Measurements from ENCODE around the gene SERHL2.
A peak's percentile ranks its signal among the peaks of the same experiment; 100 is the strongest.
"Not testable (repeated sequence)": the region's sequence is repeated elsewhere in the genome, so short reads cannot be mapped to it uniquely, and the experiment has no call there.

The SERHL2 gene

DNA sequence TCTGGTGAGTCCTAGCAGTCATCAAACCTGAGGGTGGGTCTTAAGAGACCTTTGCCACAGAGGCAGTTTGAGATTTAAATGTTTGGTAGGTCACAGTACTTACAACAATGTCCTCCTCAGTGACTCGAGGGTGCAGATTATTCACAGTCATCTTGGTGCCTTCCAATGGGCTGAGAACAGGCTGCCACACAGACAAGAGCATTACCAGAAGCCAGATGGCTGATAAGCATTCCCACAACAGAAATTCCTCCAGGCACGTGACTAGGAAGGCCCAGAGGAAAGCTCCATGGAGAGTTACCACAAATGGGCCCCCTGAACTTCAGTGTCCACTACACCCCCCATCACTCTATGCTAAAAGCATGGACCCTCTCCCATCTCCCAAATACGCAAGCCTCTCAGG, 41.7 kb downstream of the SERHL2 start:
- Mint-ChIP-seq H3K4me3 (no peak overlapping the region), H3K27ac (peak overlapping the region; percentile 17), H3K36me3 (peaks cover 31 to 45% of the 10 kb centered on the region in 2 donors), H3K4me1 (peaks cover 2 to 9% of the 10 kb centered on the region in 2 donors), H3K9me3 (no peaks in the 10 kb centered on the region), H3K27me3 (no peaks in the 10 kb centered on the region)
- no peak for DNase-seq
- ATAC-seq (replicated peaks): no peak

DNA sequence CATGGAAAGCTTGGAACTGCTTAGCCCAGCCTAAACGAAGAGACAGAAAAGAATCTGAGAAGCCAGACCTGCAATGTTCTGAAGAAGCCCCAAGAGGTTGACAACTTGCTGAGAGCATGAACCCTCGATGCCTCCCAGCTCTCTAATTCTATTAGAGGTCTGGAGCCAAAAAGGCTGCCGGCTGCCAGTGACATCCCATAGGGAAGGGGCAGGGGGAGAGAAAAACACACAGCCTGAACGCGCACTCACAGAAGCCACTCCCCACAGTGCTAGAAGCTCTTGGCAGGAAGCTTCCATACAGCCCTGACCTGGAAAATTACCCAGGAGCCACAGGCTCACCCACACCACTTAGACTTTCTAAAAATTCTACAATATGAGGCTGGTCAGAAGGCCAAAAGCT, 42.6 kb downstream of the SERHL2 start:
- no peak overlapping the region for H3K27ac Mint-ChIP-seq

GRCh38 chr22:42596863-42597530, 43.2 kb downstream of the SERHL2 start:
- ATAC-seq (replicated peaks) (no peak), DNase-seq (no peak)
- H3K4me1 Mint-ChIP-seq: peaks cover 5 to 10% of the 10 kb centered on the region in 2 donors
- no peaks in the 10 kb centered on the region for H3K27me3 Mint-ChIP-seq
- H3K9me3 Mint-ChIP-seq: no peaks in the 10 kb centered on the region
- no peak overlapping the region for H3K4me3 Mint-ChIP-seq
- peaks cover 38 to 51% of the 10 kb centered on the region in 2 donors for H3K36me3 Mint-ChIP-seq
- H3K27ac Mint-ChIP-seq: peak overlapping the region; percentile 42

More for the DNA sequence above, 42.6 kb downstream of the SERHL2 start:
- peaks cover 35 to 48% of the 10 kb centered on the region in 2 donors for H3K36me3 Mint-ChIP-seq
- no peak overlapping the region for H3K4me3 Mint-ChIP-seq
- H3K4me1 Mint-ChIP-seq: peaks cover 2 to 9% of the 10 kb centered on the region in 2 donors
- H3K9me3 Mint-ChIP-seq: no peaks in the 10 kb centered on the region
- DNase-seq (no peak), ATAC-seq (replicated peaks) (no peak)
- no peaks in the 10 kb centered on the region for H3K27me3 Mint-ChIP-seq

DNA sequence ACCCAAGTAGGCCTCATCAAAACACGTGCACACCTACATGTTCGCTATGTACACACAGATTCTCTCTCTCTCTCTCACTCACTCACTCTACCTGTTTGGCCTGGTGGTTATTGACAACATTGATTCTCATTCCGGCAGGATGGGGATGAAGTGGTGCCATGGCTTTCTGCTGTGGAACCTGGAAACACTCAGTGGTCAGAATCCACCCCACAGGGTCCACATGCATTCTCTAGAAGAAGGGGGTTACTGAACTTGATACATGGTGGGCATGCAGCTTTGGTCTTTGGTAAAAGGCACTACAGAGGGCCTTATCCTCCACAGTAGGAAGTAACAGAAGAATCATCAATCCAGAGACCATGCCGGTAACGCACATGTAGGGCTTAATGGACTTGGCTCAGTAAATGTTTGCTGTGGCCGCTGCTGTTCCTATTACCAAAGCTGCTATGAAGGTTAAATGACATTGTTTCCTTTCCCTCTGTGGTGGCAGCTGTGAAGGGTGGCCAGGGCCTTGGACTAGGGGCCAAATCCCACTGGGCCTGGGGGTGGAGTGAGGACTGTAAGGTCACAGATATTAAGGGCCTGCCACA, 48.2 kb downstream of the SERHL2 start:
- Mint-ChIP-seq H3K9me3 (no peaks in the 10 kb centered on the region), H3K27ac (peak overlapping the region; percentile 11), H3K27me3 (no peaks in the 10 kb centered on the region), H3K4me1 (peaks cover 12 to 40% of the 10 kb centered on the region in 2 donors), H3K36me3 (peaks cover 44 to 62% of the 10 kb centered on the region in 2 donors), H3K4me3 (no peak overlapping the region)
- ATAC-seq (replicated peaks) (no peak), DNase-seq (no peak)

- Mint-ChIP-seq H3K36me3 (peaks cover 39 to 58% of the 10 kb centered on the region in 2 donors), H3K4me3 (no peak overlapping the region), H3K27me3 (no peaks in the 10 kb centered on the region), H3K27ac (peak overlapping the region; percentile 25), H3K4me1 (peaks cover 12 to 40% of the 10 kb centered on the region in 2 donors), H3K9me3 (no peaks in the 10 kb centered on the region)
- DNase-seq: no peak
- ATAC-seq (replicated peaks): no peak
These were observed 48.7 kb downstream of the SERHL2 start for GRCh38 chr22:42602470-42602869.

GRCh38 chr22:42603427-42603826, 49.7 kb downstream of the SERHL2 start:
- ATAC-seq (replicated peaks): no peak
- no peak overlapping the region for H3K27ac Mint-ChIP-seq
- no peaks in the 10 kb centered on the region for H3K27me3 Mint-ChIP-seq
- H3K4me1 Mint-ChIP-seq: peaks cover 12 to 42% of the 10 kb centered on the region in 2 donors
- no peak overlapping the region for H3K4me3 Mint-ChIP-seq
- no peak for DNase-seq
- peaks cover 37 to 58% of the 10 kb centered on the region in 2 donors for H3K36me3 Mint-ChIP-seq
- no peaks in the 10 kb centered on the region for H3K9me3 Mint-ChIP-seq

DNA sequence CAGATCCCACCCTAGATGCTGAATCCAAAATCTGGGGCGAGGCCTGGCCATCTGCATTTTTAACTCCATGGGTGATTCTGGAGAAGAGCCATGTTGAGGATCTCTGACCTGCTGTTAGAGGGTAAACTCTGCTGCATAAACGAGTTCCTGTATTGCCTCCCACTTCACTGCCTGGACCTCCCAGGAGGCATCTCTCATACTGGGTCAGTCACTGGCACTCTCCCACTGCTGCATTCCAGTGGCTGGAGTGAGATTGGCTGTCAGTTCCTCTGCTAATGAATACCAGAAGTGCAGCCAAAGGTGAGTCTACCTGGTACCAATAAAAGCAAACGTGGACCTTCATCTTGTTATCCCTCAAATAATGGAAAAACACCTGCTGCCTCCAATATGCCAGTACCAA, 50.6 kb downstream of the SERHL2 start:
- Mint-ChIP-seq H3K4me3 (no peak overlapping the region), H3K36me3 (peaks cover 30 to 49% of the 10 kb centered on the region in 2 donors), H3K27me3 (no peaks in the 10 kb centered on the region), H3K27ac (no peak overlapping the region), H3K4me1 (peaks cover 20 to 51% of the 10 kb centered on the region in 2 donors), H3K9me3 (no peaks in the 10 kb centered on the region)
- DNase-seq (no peak), ATAC-seq (replicated peaks) (no peak)

DNA sequence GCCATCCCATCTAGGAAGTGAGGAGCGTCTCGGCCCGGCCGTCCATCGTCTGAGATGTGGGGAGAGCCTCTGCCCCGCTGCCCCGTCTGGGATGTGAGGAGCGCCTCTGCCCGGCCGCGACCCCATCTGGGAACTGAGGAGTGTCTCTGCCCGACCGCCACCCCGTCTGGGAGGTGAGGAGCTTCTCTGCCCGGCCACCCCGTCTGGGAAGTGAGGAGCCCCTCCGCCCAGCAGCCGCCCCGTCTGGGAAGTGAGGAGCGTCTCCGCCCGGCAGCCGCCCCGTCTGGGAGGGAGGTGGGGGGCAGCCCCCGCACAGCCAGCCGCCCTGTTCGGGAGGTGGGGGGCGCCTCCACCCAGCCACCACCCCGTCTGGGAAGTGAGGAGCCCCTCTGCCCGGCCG, 53.9 kb downstream of the SERHL2 start:
- Mint-ChIP-seq H3K4me1 (peaks cover 30 to 76% of the 10 kb centered on the region in 2 donors), H3K36me3 (peaks cover 23 to 35% of the 10 kb centered on the region in 2 donors)
- ATAC-seq (replicated peaks); H3K27ac Mint-ChIP-seq; DNase-seq; H3K9me3 Mint-ChIP-seq; H3K27me3 Mint-ChIP-seq; H3K4me3 Mint-ChIP-seq: not testable (repeated sequence)

DNA sequence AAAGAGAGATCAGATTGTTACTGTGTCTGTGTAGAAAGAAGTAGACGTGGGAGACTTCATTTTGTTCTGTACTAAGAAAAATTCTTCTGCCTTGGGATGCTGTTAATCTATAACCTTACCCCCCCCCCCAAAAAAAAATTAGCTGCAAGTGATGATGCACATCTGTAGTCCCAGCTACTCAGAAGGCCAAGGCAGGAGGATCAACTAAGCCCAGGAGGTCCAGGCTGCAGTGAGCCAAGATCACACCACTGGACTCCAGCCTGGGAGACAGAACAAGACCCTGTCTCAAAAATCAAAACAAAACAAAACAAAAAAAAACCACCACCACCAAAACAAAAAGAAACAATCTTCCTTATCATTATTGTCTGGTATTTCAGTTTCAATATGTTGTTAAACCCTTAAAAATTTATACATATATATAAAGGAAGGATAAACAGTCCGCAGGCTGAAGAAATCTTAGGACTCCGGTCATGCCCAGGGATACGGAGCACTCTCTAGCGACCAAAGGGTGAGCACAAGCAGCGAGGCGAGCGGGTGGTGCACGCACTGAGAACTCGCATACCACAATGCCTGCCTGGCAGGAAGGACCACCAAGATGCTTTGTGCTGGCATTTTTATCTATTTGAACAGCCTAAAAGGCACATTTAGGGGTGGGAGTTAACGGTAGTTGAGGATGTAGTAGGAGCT, 54.5 kb downstream of the SERHL2 start:
- Mint-ChIP-seq H3K4me1 (peaks cover 36 to 80% of the 10 kb centered on the region in 2 donors), H3K36me3 (peaks cover 25 to 37% of the 10 kb centered on the region in 2 donors), H3K27me3 (no peaks in the 10 kb centered on the region), H3K27ac (no peak overlapping the region), H3K9me3 (no peaks in the 10 kb centered on the region), H3K4me3 (no peak overlapping the region)
- no peak for DNase-seq
- ATAC-seq (replicated peaks): no peak

DNA sequence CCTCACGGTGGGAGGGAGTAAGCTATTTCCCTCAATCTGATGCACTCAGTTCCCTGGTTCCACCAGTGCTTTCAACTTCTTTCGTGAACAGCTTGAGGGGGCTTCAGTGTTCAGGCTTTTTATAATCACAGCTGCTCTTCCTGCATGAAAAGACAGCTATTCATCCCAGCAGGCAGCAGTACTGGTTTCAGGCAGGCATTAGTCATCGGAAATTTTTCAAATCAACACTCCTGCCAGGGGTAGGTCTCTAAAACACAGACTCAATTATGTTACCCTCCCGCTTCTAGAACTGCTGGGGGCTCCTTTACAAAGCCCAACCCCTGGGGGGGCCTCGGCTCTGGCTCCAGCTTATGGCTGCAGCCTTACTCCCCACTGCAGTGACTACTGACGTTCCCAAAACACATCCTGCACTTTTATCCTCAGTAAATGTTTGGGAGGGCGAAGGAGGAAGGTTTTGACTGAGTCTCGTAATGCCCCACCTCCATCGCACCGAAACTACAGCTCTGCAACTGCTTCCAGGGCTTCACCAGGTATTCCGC, 55.1 kb downstream of the SERHL2 start:
- Mint-ChIP-seq H3K9me3 (no peaks in the 10 kb centered on the region), H3K27ac (peak overlapping the region; percentile 87), H3K4me3 (no peak overlapping the region), H3K27me3 (no peaks in the 10 kb centered on the region), H3K4me1 (peaks cover 36 to 79% of the 10 kb centered on the region in 2 donors), H3K36me3 (peaks cover 29 to 37% of the 10 kb centered on the region in 2 donors)
- ATAC-seq (replicated peaks): peak in 1 of 2 donors; percentile 12
- DNase-seq: no peak

GRCh38 chr22:42610186-42610585, 56.4 kb downstream of the SERHL2 start:
- DNase-seq (no peak), ATAC-seq (replicated peaks) (no peak)
- no peak overlapping the region for H3K4me3 Mint-ChIP-seq
- H3K4me1 Mint-ChIP-seq: peaks cover 40 to 73% of the 10 kb centered on the region in 2 donors
- H3K9me3 Mint-ChIP-seq: no peaks in the 10 kb centered on the region
- H3K27me3 Mint-ChIP-seq: no peaks in the 10 kb centered on the region
- H3K27ac Mint-ChIP-seq: peak overlapping the region; percentile 56
- H3K36me3 Mint-ChIP-seq: peaks cover 29 to 38% of the 10 kb centered on the region in 2 donors

DNA sequence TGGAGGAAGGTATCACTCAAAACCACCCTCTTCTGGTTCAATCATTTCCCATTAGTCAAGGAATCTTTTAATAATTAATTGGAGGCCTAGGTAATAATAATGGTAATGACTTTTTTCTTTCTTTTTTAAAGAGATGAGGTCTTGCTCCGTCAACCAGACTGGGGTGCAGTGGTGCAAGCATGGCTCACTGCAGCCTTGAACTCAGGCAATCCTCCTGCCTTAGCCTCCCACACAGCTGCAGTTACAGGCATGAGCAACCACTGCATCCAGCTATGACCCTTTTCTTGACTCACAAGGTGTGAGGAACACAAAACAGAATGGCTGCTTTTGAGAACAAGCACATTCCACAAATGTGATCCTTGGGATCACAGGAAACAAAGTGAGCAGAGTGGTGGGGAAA, 57.3 kb downstream of the SERHL2 start:
- peaks cover 42 to 73% of the 10 kb centered on the region in 2 donors for H3K4me1 Mint-ChIP-seq
- no peaks in the 10 kb centered on the region for H3K27me3 Mint-ChIP-seq
- DNase-seq (no peak), ATAC-seq (replicated peaks) (no peak)
- H3K9me3 Mint-ChIP-seq: no peaks in the 10 kb centered on the region
- H3K4me3 Mint-ChIP-seq: no peak overlapping the region
- H3K27ac Mint-ChIP-seq: peak overlapping the region; percentile 9
- peaks cover 24 to 36% of the 10 kb centered on the region in 2 donors for H3K36me3 Mint-ChIP-seq

DNA sequence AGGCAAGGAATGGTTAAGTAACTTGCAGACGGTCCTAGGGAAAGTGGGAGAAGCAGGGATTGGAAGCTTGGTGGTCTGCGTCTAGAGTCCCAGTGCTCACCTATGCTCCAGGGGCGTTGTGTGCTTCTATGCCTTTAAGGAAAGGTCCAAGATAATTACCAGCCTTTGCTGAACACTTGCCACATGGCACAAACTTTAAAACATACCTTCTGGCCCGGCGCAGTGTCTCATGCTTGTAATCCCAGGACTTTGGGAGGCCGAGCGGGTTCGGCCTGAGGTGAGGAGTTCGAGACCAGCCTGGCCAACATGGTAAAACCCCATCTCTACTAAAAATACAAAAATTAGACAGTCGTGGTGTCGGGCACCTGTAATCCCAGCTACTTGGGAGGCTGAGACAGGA, 58.6 kb downstream of the SERHL2 start:
- Mint-ChIP-seq H3K4me1 (peaks cover 39 to 68% of the 10 kb centered on the region in 2 donors), H3K27ac (peak overlapping the region; percentile 100)
- no peak for ATAC-seq (replicated peaks)

DNA sequence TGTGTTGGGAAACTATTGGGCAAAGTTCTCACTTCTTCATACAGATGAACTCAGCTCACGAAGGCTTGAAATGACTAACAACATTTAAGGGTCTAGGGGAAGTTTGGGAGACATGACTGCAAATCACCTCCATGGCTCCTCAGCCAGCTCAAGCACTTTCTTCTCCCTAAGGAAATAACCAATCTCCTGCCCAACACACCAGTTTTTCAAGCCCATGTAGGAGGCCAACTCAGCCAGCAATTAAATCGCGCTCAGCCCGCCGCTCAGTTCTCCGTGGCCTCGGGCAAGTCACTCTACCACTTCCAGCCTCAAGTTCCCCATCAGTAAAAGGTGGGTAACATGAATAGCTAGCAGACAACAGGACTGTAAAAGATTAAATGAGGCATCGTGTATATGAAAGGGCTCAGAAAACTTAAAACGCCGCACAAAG, 60.1 kb downstream of the SERHL2 start:
- DNase-seq: no peak
- no peaks in the 10 kb centered on the region for H3K9me3 Mint-ChIP-seq
- peak overlapping the region; percentile 100 for H3K27ac Mint-ChIP-seq
- H3K36me3 Mint-ChIP-seq: peaks cover 22 to 32% of the 10 kb centered on the region in 2 donors
- no peaks in the 10 kb centered on the region for H3K27me3 Mint-ChIP-seq
- H3K4me1 Mint-ChIP-seq: peaks cover 39 to 69% of the 10 kb centered on the region in 2 donors
- H3K4me3 Mint-ChIP-seq: peak overlapping the region; percentile 93
- peak; percentile 7 to 15 for ATAC-seq (replicated peaks)

More for the DNA sequence above, 58.6 kb downstream of the SERHL2 start:
- Mint-ChIP-seq H3K9me3 (no peaks in the 10 kb centered on the region), H3K27me3 (no peaks in the 10 kb centered on the region), H3K36me3 (peaks cover 19 to 29% of the 10 kb centered on the region in 2 donors), H3K4me3 (peak overlapping the region; percentile 6 to 93)
- DNase-seq: no peak

All from stimulated activated naive B cell treated with anti-CD40 and anti-IgM and Interleukin-4, amounts not matched to agents 10 μg/mL and 1 μg/mL and 100 μg/mL, for 72 hours (primary cell).